ENCODE results near the gene DMRT3.

DNA sequence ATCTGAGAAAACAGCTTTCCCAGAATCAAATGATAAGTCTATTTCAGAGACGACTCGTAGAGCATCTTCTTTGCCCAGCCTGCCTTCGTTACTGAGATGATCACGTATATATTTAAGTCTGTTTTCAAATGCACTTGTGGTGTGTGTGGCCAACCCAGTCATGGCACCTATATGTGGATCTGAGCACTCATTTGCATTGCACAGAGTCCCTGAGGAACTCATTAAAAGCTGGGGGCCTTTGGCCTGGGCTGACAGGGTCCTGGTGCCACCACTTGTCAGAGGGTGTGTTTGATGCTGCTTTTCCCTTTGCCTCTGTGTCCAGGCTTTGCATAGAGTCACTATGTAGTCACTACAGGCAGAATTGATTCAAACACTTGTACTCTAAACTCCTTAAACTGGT is 17.4 kb upstream of the DMRT3 start:
- TF ChIP-seq, protein P1, sequence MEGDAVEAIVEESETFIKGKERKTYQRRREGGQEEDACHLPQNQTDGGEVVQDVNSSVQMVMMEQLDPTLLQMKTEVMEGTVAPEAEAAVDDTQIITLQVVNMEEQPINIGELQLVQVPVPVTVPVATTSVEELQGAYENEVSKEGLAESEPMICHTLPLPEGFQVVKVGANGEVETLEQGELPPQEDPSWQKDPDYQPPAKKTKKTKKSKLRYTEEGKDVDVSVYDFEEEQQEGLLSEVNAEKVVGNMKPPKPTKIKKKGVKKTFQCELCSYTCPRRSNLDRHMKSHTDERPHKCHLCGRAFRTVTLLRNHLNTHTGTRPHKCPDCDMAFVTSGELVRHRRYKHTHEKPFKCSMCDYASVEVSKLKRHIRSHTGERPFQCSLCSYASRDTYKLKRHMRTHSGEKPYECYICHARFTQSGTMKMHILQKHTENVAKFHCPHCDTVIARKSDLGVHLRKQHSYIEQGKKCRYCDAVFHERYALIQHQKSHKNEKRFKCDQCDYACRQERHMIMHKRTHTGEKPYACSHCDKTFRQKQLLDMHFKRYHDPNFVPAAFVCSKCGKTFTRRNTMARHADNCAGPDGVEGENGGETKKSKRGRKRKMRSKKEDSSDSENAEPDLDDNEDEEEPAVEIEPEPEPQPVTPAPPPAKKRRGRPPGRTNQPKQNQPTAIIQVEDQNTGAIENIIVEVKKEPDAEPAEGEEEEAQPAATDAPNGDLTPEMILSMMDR (IDR thresholded peaks at IDR 0.05) = no peak
- TF ChIP-seq POLR2A (IDR thresholded peaks at IDR 0.05) = no peak

Measured in heart left ventricle (tissue), 13 donors.